A549 (cell line): ENCODE results near the gene DIS3. TPM values are rescaled to one million over a fixed set of nuclear protein-coding genes. Genes with fewer than 3 reads are reported as not detected.

Experiments used
- ATAC-seq, 2 experiments: fragments of 200-7000 bp in 1 of 2; fragments of >200 bp in 1 of 2; cut with Nextera tagmentation in 1 of 2; cut with Tn5 transposase in 1 of 2; 3 replicates each; pipeline versions ENCODE4 v1.8.0 to v1.9.1; 2018 to 2020; ENCODE audit warnings: mild to moderate bottlenecking in 1 of 2, moderate library complexity in 1 of 2
- CTCF ChIA-PET: fragments of 300-600 bp; sonication (Branson Sonifier 250); formaldehyde crosslinking; extraction: SDS; loops from one replicate; lab custom pipeline; 2021; ENCODE audit warnings: antibody characterized with exemption, inconsistent platforms; lab: Yijun Ruan, JAX
- POLR2A ChIA-PET: fragments of 350-600 bp; formaldehyde crosslinking; extraction: SDS; loops from one replicate; lab custom pipeline; 2021; ENCODE audit warnings: antibody characterized with exemption, inconsistent platforms; lab: Yijun Ruan, JAX
- DNase-seq, 2 experiments: peaks; one replicate each; pipeline versions ENCODE4 v3.0.0 to v3.0.0-alpha.2; 2011 to 2016; ENCODE audit warnings: low read depth in 1 of 2, low spot score in 1 of 2
- FAIRE-seq: peaks from 2 replicates; lab custom pipeline; 2011; peaks lifted over from hg19 to GRCh38; lab: Jason Lieb, UNC
- H3K27ac ChIP-seq, 2 experiments: fragments of >200 bp; sonication (Bioruptor Twin); formaldehyde crosslinking; 3 replicates each; pipeline ENCODE4 v1.5.1; 2016 to 2017
- H3K4me1 ChIP-seq: fragments of >200 bp; sonication (Bioruptor Twin); formaldehyde crosslinking; 3 replicates; pipeline ENCODE4 v1.6.1; 2016
- H3K4me2 ChIP-seq: fragments of >200 bp; sonication (Bioruptor Twin); formaldehyde crosslinking; 3 replicates; pipeline ENCODE4 v1.6.1; 2016
- H3K4me3 ChIP-seq: fragments of >200 bp; sonication (Bioruptor Twin); formaldehyde crosslinking; 3 replicates; pipeline ENCODE4 v1.5.1; 2016
- H3K9me3 ChIP-seq: fragments of >200 bp; sonication (Bioruptor Twin); formaldehyde crosslinking; 3 replicates; pipeline ENCODE4 v1.6.1; 2016
- CEBPB ChIP-seq, 2 experiments: fragments of >200 bp in 1 of 2; sonication (Bioruptor Twin) in 1 of 2; formaldehyde crosslinking in 1 of 2; IDR thresholded peaks; 2 replicates each; pipeline ENCODE4 v1.6.1; 2012 to 2016
- CHD4 ChIP-seq: fragments of 200-600 bp; sonication (generic); IDR thresholded peaks from 2 replicates; pipeline ENCODE4 v1.6.1; 2016; ENCODE audit warnings: antibody characterized with exemption, mild to moderate bottlenecking, borderline replicate concordance
- EHF ChIP-seq: fragments of 250-450 bp; sonication (Bioruptor Pico); IDR thresholded peaks from 2 replicates; pipeline ENCODE4 v1.5.0; 2020; ENCODE audit warnings: mild to moderate bottlenecking
- FOSB ChIP-seq: fragments of 250-450 bp; sonication (Bioruptor Pico); IDR thresholded peaks from 2 replicates; pipeline ENCODE4 v1.5.0; 2020; ENCODE audit warnings: mild to moderate bottlenecking, moderate library complexity
- JUN ChIP-seq, 2 experiments: fragments of >200 bp; sonication (Bioruptor Twin); formaldehyde crosslinking; IDR thresholded peaks; 2 replicates in 1 of 2; 3 replicates in 1 of 2; pipeline ENCODE4 v1.6.1; 2016 to 2017
- KDM5A ChIP-seq: fragments of 200-600 bp; sonication (generic); IDR thresholded peaks from 2 replicates; pipeline ENCODE4 v1.6.1; 2016; ENCODE audit warnings: antibody characterized with exemption, mild to moderate bottlenecking
- MAZ ChIP-seq: fragments of 150-350 bp; IDR thresholded peaks from 2 replicates; pipeline ENCODE4 v1.6.1; 2014; ENCODE audit warnings: antibody characterized with exemption, low read depth, low read length, borderline replicate concordance
- MYC ChIP-seq: IDR thresholded peaks from 2 replicates; pipeline ENCODE4 v1.6.1; 2012; ENCODE audit warnings: mild to moderate bottlenecking, inconsistent platforms, low read length, improper control_type of control experiment, borderline replicate concordance
- NPAS2 ChIP-seq: fragments of 250-450 bp; sonication (Bioruptor Pico); IDR thresholded peaks from 2 replicates; pipeline ENCODE4 v1.8.0; 2022; ENCODE audit warnings: mild to moderate bottlenecking, moderate library complexity, borderline replicate concordance
- PHF8 ChIP-seq: fragments of 200-600 bp; sonication (generic); IDR thresholded peaks from 2 replicates; pipeline ENCODE4 v1.6.1; 2016; ENCODE audit warnings: low read depth, mild to moderate bottlenecking, antibody characterized with exemption, moderate library complexity, borderline replicate concordance
- POLR2A ChIP-seq: IDR thresholded peaks from 2 replicates; pipeline ENCODE4 v1.6.1; 2012; ENCODE audit warnings: mild to moderate bottlenecking, low read length
- RARB ChIP-seq: fragments of 250-450 bp; sonication (Bioruptor Pico); IDR thresholded peaks from 2 replicates; pipeline ENCODE4 v1.8.0; 2021; ENCODE audit warnings: mild to moderate bottlenecking, moderate library complexity
- RFX5 ChIP-seq: fragments of 450-650 bp; IDR thresholded peaks from 2 replicates; pipeline ENCODE4 v1.7.1; 2014; ENCODE audit warnings: antibody characterized with exemption, mild to moderate bottlenecking, moderate library complexity
- SMC3 ChIP-seq: fragments of >200 bp; sonication (Bioruptor Twin); formaldehyde crosslinking; IDR thresholded peaks from 3 replicates; pipeline ENCODE4 v1.6.1; 2018; ENCODE audit warnings: inconsistent platforms
- ZC3H11A ChIP-seq: fragments of 450-650 bp; IDR thresholded peaks from 2 replicates; pipeline ENCODE4 v1.6.1; 2014; ENCODE audit warnings: antibody characterized with exemption, mild to moderate bottlenecking
- ZFP36 ChIP-seq: fragments of 450-650 bp; IDR thresholded peaks from 2 replicates; pipeline ENCODE4 v1.6.1; 2014; ENCODE audit warnings: borderline replicate concordance; ENCODE audit not compliant: partially characterized antibody
- ZNF302 ChIP-seq: fragments of 250-450 bp; sonication (Bioruptor Pico); IDR thresholded peaks from 2 replicates; pipeline ENCODE4 v1.9.0; 2021; ENCODE audit warnings: inconsistent platforms, mild to moderate bottlenecking, moderate library complexity
- WGBS: methylation state at CpG from one replicate; pipeline ENCODE4 v1.1.6; 2017; ENCODE audit errors: missing lambda C conversion rate; 5-methylcytosine and 5-hydroxymethylcytosine counted together
- polyA plus RNA-seq, 4 experiments: library from polyadenylated mRNA; depleted of rRNA in 3 of 4; stranded (reverse); fragments of >200 nt; fragmentation: RNase III in 1 of 4; extraction: RNeasy Plus Mini Kit Qiagen cat#74134 plus additional on column Dnase treatment in 1 of 4; gene quantifications; 2 replicates in 3 of 4; 3 replicates in 1 of 4; pipeline ENCODE4 v1.2.3, GENCODE V29; 2011 to 2017
- TF ChIP-seq, protein P1 (sequence below): IDR thresholded peaks from 2 replicates; pipeline ENCODE4 v1.6.1; 2012; ENCODE audit warnings: low read depth, borderline replicate concordance
- TF ChIP-seq, protein P2 (sequence below): fragments of 150-350 bp; IDR thresholded peaks from 2 replicates; pipeline ENCODE4 v1.6.1; 2014; ENCODE audit warnings: low read depth, mild to moderate bottlenecking, low read length
- TF ChIP-seq, protein P3 (sequence below): IDR thresholded peaks from 2 replicates; pipeline ENCODE4 v1.6.1; 2012
- TF ChIP-seq, protein P4 (sequence below): fragments of >200 bp; sonication (Bioruptor Twin); formaldehyde crosslinking; IDR thresholded peaks from 2 replicates; pipeline ENCODE4 v1.6.1; 2016
- TF ChIP-seq, protein P5 (sequence below): fragments of 200-600 bp; sonication (generic); IDR thresholded peaks from 2 replicates; pipeline ENCODE4 v1.6.1; 2016; ENCODE audit warnings: antibody characterized with exemption, mild to moderate bottlenecking, moderate library complexity

The DIS3 gene
- polyA plus RNA-seq, 2 of the 4 experiments (the other 2 are of a cell fraction), result 17.6 to 32.8 TPM

DNA sequence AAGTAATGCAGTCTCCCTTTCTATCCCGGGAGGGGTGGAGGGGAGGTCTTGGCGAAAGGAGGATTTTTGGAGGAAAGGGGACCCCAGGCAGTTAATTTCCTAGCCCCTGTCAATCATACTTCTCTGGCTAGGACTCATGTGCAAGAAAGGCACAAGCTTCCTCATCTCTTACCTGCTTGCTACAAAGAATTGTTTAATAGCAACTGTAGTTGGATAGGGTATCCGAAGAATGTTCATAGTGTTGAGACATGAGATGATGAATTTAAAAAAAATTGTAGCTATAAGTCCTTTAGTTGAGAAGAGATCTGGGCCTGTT, 53.5 kb downstream of the DIS3 start:
- CTCF ChIA-PET, result interaction anchor here (1.1 kb wide), 1 partner anchor 80 kb away, joined by 3 read pairs; no protein-coding TSS in a partner anchor
- Histone ChIP-seq H3K4me1 (peaks cover 15% of the 10 kb centered on the region; the same call in 2 of the 3 replicates), H3K9me3 (no peaks in the 10 kb centered on the region), H3K4me3 (peak overlapping the region; percentile 83), H3K27ac (peak overlapping the region; percentile 84 to 88), H3K4me2 (peak overlapping the region; percentile 79)
- TF ChIP-seq POLR2A (no peak), FOSB (CRISPR knock-in tag) (no peak), ZFP36 (no peak), ZNF302 (CRISPR knock-in tag) (no peak), RARB (CRISPR knock-in tag) (no peak), SMC3 (no peak), CEBPB (IDR thresholded peaks at IDR 0.05) (no peak), CHD4 (no peak), NPAS2 (CRISPR knock-in tag) (no peak), EHF (no peak)
- TF ChIP-seq, protein P1, sequence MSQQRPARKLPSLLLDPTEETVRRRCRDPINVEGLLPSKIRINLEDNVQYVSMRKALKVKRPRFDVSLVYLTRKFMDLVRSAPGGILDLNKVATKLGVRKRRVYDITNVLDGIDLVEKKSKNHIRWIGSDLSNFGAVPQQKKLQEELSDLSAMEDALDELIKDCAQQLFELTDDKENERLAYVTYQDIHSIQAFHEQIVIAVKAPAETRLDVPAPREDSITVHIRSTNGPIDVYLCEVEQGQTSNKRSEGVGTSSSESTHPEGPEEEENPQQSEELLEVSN, result no peak
- no peak for ATAC-seq
- no peak for DNase-seq
- no peak for FAIRE-seq
- POLR2A ChIA-PET, result no interaction called here
- 0% methylated on average over 2 of the region's 3 CpGs for WGBS

DNA sequence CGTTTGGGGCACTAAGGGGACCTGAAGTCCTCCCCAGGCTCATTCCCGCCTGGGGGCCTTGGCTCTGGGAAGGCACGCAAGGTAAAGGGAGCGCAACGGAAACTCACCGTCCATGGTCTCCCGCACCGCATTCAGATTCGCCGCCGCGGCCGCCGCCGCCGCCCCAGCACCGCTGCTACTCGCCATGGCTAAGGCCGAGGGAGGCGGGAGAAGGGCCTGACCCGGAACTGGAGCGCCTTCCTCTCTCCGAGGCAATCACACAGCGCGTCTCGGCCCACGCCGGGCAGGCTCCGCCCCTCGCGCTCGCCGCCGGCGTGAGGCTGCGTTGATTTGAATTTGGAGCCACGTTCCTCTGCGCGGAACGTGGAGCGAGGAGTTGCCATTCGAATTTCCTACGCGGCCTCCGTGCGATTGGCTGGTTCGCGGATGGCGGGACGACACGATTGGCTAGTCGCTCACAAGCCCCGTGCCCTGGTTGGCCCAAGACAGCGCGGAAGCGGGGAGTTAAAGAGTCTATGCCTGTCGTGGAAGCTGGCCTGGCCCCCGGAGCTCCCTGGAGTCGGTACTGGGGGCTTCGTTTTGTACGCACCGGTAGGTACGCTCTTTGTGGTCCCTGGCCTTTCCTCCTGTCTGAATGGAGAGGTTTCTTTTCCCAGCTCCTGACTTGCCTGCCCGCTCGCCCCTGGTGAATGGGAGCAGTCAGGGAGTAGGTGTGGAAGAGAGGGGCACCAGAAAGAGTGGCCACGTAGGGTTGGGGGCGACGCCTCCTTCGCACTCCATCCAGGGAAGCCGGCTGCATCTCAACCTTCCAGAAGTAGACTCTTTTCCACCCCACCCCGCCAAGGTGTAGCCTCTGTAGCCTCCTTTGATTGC, 54.0 kb downstream of the DIS3 start, which contains the start of the genes BORA and MZT1:
BORA (plus strand) TSS at position 507 of the 873 bp plus-strand sequence. CDS start 1,018 bp downstream, outside the sequence.
MZT1 (minus strand) TSS at position 213 of the 873 bp plus-strand sequence; CDS start at position 186, 27 bp downstream.
- DNase-seq (peak; percentile 80 to 96), FAIRE-seq (peak; percentile 54), ATAC-seq (peak; percentile 98 to 99)
- peak within 1 kb of the TSS; percentile 84 to 95 for H3K27ac ChIP-seq
- ChIA-PET CTCF (interaction anchor here (0.6 to 1.1 kb wide), 2 partner anchors 79 to 82 kb away, joined by 3 to 4 read pairs; no protein-coding TSS in a partner anchor), POLR2A (no interaction called here)
- peaks cover 15% of the 10 kb centered on the region; the same call in 2 of the 3 replicates for H3K4me1 ChIP-seq
- no peaks in the 10 kb centered on the region for H3K9me3 ChIP-seq
- 1% methylated on average over 14 of the region's 71 CpGs for WGBS
- no peak for TF ChIP-seq RARB (CRISPR knock-in tag)
- TF ChIP-seq MYC, result 0 out of 2 replicates have a peak, but pooled peaks have one; percentile 29
- TF ChIP-seq MAZ, result no peak
- TF ChIP-seq, protein P2, sequence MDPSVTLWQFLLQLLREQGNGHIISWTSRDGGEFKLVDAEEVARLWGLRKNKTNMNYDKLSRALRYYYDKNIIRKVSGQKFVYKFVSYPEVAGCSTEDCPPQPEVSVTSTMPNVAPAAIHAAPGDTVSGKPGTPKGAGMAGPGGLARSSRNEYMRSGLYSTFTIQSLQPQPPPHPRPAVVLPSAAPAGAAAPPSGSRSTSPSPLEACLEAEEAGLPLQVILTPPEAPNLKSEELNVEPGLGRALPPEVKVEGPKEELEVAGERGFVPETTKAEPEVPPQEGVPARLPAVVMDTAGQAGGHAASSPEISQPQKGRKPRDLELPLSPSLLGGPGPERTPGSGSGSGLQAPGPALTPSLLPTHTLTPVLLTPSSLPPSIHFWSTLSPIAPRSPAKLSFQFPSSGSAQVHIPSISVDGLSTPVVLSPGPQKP, result no peak
- TF ChIP-seq JUN (IDR thresholded peaks at IDR 0.05), result peak in 1 of 2 experiments; percentile 49; a peak in 2 of 5 replicates
- TF ChIP-seq POLR2A, result peak; percentile 44
- no peak for TF ChIP-seq ZC3H11A
- TF ChIP-seq PHF8, result peak; percentile 36; the same call in 1 of the 2 replicates
- TF ChIP-seq RFX5, result peak; percentile 74
- TF ChIP-seq, protein P1, result peak; percentile 74; the same call in 1 of the 2 replicates
- TF ChIP-seq, protein P3, sequence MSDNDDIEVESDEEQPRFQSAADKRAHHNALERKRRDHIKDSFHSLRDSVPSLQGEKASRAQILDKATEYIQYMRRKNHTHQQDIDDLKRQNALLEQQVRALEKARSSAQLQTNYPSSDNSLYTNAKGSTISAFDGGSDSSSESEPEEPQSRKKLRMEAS, result peak; percentile 94
- TF ChIP-seq, protein P4, sequence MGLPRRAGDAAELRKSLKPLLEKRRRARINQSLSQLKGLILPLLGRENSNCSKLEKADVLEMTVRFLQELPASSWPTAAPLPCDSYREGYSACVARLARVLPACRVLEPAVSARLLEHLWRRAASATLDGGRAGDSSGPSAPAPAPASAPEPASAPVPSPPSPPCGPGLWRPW, result no peak
- TF ChIP-seq, protein P5, sequence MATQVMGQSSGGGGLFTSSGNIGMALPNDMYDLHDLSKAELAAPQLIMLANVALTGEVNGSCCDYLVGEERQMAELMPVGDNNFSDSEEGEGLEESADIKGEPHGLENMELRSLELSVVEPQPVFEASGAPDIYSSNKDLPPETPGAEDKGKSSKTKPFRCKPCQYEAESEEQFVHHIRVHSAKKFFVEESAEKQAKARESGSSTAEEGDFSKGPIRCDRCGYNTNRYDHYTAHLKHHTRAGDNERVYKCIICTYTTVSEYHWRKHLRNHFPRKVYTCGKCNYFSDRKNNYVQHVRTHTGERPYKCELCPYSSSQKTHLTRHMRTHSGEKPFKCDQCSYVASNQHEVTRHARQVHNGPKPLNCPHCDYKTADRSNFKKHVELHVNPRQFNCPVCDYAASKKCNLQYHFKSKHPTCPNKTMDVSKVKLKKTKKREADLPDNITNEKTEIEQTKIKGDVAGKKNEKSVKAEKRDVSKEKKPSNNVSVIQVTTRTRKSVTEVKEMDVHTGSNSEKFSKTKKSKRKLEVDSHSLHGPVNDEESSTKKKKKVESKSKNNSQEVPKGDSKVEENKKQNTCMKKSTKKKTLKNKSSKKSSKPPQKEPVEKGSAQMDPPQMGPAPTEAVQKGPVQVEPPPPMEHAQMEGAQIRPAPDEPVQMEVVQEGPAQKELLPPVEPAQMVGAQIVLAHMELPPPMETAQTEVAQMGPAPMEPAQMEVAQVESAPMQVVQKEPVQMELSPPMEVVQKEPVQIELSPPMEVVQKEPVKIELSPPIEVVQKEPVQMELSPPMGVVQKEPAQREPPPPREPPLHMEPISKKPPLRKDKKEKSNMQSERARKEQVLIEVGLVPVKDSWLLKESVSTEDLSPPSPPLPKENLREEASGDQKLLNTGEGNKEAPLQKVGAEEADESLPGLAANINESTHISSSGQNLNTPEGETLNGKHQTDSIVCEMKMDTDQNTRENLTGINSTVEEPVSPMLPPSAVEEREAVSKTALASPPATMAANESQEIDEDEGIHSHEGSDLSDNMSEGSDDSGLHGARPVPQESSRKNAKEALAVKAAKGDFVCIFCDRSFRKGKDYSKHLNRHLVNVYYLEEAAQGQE, result no peak; the same call in 1 of the 2 replicates
- no peak; the same call in 1 of the 2 replicates for TF ChIP-seq KDM5A
- no peak for TF ChIP-seq NPAS2 (CRISPR knock-in tag)
- TF ChIP-seq EHF, result no peak
- H3K4me2 ChIP-seq, result peak within 1 kb of the TSS; percentile 94
- peak within 1 kb of the TSS; percentile 83 for H3K4me3 ChIP-seq
